Lower leg skin (tissue), 3 donors: ENCODE data around the gene AKAP3.

Experiments
- CTCF ChIP-seq, 3 donors: fragments of 450-650 bp; IDR thresholded peaks; one replicate each; pipeline ENCODE4 v1.5.1; 2016; ENCODE audit warnings: antibody characterized with exemption in 3 of 3, mild to moderate bottlenecking in 3 of 3, moderate library complexity in 2 of 3
- POLR2A ChIP-seq, 2 donors: fragments of 450-650 bp; IDR thresholded peaks; one replicate each; pipeline ENCODE4 v1.6.1; 2016 to 2017; ENCODE audit warnings: antibody characterized with exemption in 2 of 2, mild to moderate bottlenecking in 1 of 2, moderate library complexity in 1 of 2

- TF ChIP-seq CTCF (IDR thresholded peaks at IDR 0.05) (no peak), POLR2A (IDR thresholded peaks at IDR 0.05) (no peak)
Measured at GRCh38 chr12:4685317-4685716, 36.5 kb upstream of the AKAP3 start.
